ENCODE measurements around the gene HNMT.

The HNMT gene

DNA sequence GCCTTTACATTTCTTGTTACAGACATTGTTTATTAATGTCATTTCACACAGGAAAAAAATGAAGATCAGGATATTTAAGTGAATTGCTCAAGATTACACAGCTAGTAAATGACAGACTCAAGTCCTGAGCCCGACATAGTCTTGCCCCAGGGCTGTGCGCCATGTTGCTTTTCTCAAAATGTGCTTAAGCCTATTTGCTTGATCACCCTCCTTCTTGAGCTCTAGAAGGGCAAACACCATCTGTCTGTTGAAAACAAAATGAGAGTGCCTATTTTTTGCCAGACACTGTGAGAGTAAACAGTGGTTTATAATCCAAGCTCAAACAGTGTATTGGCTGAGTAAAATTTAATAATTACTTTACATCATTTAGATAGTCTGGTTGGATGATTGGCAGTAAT lies 34.8 kb upstream of the HNMT start:
- TF ChIP-seq, protein P1, sequence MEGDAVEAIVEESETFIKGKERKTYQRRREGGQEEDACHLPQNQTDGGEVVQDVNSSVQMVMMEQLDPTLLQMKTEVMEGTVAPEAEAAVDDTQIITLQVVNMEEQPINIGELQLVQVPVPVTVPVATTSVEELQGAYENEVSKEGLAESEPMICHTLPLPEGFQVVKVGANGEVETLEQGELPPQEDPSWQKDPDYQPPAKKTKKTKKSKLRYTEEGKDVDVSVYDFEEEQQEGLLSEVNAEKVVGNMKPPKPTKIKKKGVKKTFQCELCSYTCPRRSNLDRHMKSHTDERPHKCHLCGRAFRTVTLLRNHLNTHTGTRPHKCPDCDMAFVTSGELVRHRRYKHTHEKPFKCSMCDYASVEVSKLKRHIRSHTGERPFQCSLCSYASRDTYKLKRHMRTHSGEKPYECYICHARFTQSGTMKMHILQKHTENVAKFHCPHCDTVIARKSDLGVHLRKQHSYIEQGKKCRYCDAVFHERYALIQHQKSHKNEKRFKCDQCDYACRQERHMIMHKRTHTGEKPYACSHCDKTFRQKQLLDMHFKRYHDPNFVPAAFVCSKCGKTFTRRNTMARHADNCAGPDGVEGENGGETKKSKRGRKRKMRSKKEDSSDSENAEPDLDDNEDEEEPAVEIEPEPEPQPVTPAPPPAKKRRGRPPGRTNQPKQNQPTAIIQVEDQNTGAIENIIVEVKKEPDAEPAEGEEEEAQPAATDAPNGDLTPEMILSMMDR (IDR thresholded peaks at IDR 0.05; ENCODE audit: extremely low read depth, missing control alignments) = no peak
- no peak for DNase-seq (ENCODE audit: low spot score)

DNA sequence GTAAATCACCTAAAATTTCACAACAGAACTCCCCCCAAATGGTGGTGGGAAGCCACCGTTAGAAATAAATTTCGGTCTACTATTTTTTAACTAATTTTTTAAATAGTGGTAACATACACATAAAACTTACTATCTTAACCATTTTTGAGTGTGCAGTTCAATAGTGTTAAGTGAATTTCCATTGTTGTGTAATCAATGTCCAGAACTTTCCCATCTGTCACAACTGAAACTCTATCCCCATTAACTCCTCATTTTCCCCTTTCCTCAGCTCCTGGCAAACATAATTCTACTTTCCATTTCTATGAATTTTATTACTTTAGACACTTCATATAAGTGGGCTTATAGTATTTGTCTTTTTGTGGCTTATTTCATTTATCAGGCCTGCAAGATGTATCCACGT lies 34.1 kb upstream of the HNMT start:
- TF ChIP-seq, protein P1 (IDR thresholded peaks at IDR 0.05; ENCODE audit: extremely low read depth, missing control alignments) = no peak
- no peak for DNase-seq (ENCODE audit: low spot score)

DNA sequence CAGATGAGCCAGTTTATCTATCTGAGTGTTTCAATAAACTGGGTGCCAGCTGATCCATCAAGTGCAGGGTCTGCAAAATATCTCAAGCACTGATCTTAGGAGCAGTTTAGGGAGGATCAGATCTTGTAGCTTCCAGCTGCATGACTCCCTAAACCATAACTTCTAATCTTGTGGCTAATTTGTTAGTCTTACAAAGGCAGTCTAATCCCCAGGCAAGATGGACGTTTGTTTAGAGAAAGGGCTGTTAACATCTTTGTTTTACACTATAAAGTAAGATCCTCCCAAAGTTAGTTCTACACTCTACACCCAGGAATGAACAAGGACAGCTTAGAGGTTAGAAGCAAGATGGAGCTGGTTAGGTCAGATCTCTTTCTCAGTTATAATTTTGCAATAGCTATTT lies 28.7 kb upstream of the HNMT start:
- TF ChIP-seq, protein P1 (IDR thresholded peaks at IDR 0.05; ENCODE audit: extremely low read depth, missing control alignments) = no peak
- DNase-seq (ENCODE audit: low spot score) = no peak

DNA sequence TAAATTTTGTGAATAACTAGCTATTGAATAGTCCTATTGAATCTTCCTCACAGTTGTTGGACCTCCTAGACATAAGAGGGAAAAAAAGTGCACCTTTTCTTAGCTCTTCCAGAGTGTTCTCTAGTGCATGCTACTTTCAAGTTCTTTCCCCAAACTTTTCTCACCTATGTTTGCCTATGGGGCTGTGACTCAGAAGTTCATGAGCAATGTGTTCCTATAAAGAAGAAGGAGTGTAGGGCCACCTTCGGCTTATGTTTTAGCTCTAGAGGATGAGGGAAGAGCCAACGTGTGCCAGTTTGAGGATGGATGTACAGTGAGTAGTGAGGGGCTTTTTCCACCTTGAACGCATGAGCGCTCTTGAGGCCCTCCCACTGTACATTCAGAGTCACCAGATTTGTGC lies 27.0 kb upstream of the HNMT start:
- no peak for DNase-seq (ENCODE audit: low spot score)
- TF ChIP-seq, protein P1 (IDR thresholded peaks at IDR 0.05; ENCODE audit: extremely low read depth, missing control alignments) = no peak

DNA sequence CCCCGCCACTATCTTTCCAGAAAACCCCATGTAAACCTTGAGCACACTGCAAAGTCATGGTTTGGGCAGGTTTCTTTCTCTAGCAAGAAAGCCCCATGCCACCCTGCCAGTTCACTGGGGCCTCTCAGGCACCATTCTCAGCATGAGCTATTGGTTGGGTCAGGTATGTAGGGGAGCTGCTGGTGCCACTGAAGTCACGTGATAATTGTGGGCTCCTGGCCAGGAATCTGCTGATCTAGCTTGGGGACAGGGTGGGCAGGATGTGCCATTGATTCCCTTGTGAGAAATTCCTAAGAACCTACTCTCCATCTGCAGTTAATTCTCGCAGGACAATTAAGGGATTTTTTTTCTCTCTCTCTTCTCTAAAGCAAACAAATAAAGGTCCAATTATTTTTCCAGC lies 26.5 kb upstream of the HNMT start:
- no peak for DNase-seq (ENCODE audit: low spot score)
- TF ChIP-seq, protein P1 (IDR thresholded peaks at IDR 0.05; ENCODE audit: extremely low read depth, missing control alignments) = no peak

DNA sequence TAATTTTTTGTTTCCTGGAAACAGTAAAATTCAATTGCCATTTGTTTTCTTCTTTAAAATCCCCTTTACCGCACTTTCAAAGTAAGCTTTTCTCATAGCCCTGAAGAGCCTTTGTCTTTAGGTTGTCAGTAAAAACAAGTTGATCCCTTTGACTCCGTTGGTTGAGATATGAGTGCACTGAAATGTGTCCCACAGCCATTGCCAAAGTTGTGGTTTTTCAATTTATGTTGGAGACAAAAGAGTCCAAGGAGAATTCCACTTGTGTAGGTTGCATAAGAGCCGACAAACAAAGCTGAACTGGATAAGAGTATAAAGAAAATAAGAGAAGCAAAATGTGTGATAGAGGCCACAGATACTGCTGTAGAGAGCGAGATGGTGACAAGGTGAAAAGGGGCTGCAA lies 26.1 kb upstream of the HNMT start:
- no peak for DNase-seq (ENCODE audit: low spot score)
- TF ChIP-seq, protein P1 (IDR thresholded peaks at IDR 0.05; ENCODE audit: extremely low read depth, missing control alignments) = no peak

DNA sequence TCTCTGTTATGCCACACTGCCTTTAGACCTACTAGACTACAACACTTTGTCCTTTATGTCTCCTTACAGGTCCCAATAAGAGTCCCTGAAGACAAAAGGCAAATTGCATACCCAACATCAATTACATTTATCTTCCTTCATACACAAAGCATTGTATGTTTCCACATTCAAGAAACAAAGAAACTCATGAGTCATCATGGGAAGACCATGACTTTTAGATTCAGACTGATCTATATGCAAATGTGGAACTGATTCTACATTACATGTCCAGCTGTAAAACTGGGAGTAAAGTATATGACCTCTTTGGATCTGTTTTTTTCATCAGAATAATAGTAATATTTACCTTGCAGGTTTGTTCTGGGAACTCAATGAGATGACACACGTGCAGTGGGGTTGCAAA lies 25.2 kb upstream of the HNMT start:
- TF ChIP-seq, protein P1 (IDR thresholded peaks at IDR 0.05; ENCODE audit: extremely low read depth, missing control alignments) = no peak
- no peak for DNase-seq (ENCODE audit: low spot score)

All from GM20000 (cell line).